Prostate gland (tissue), 2 donors: ENCODE measurements around the gene EBLN1.

Experiments used
- POLR2A ChIP-seq: fragments of 450-650 bp; IDR thresholded peaks from one replicate; pipeline ENCODE4 v1.6.1; 2016; ENCODE audit warnings: antibody characterized with exemption, mild to moderate bottlenecking
- POLR2AphosphoS5 ChIP-seq: sonication (generic); formaldehyde crosslinking; IDR thresholded peaks from one replicate; pipeline ENCODE4 v1.6.1; 2017; ENCODE audit warnings: antibody characterized with exemption
- TF ChIP-seq, protein P1 (sequence below), 4 experiments: fragments of 200-600 bp in 2 of 4; fragments of 450-650 bp in 2 of 4; sonication (generic) in 2 of 4; IDR thresholded peaks; 1 replicate in 3 of 4; 2 replicates in 1 of 4; pipeline ENCODE4 v1.5.1; 2016 to 2019; ENCODE audit warnings: antibody characterized with exemption in 4 of 4, mild to moderate bottlenecking in 2 of 4, moderate library complexity in 2 of 4

DNA sequence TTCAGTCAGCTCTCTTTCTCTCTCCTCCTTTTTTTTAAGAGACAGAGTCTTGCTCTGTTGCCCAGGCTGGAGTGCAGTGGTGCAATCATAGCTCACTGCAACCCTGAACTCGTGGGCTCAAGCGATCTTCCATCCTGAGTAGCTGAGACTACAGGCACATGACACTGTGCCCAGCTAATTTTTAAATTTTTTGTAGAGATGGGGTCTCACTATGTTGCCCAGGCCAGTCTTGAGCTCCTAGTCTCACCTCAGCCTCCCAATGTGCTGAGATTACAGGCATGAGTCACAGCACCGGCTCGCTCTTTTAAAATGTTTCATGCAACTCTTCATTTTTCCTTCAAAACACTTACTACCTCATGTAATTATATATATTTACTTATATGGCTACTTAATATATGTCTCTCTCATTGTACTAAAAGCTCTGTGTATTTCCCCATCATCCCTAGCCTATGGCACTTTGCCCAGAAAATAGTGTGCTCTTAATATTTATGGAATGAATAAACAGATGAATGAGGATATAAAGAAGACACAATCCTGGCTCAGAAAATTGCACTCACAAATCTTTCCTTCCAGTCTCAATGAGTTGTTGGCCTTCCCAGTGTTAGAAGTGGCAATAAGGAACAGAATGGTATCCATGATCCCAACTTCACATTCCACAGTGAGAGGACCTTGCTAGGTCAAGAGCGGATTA lies 33.9 kb downstream of the EBLN1 start:
- TF ChIP-seq, protein P1, sequence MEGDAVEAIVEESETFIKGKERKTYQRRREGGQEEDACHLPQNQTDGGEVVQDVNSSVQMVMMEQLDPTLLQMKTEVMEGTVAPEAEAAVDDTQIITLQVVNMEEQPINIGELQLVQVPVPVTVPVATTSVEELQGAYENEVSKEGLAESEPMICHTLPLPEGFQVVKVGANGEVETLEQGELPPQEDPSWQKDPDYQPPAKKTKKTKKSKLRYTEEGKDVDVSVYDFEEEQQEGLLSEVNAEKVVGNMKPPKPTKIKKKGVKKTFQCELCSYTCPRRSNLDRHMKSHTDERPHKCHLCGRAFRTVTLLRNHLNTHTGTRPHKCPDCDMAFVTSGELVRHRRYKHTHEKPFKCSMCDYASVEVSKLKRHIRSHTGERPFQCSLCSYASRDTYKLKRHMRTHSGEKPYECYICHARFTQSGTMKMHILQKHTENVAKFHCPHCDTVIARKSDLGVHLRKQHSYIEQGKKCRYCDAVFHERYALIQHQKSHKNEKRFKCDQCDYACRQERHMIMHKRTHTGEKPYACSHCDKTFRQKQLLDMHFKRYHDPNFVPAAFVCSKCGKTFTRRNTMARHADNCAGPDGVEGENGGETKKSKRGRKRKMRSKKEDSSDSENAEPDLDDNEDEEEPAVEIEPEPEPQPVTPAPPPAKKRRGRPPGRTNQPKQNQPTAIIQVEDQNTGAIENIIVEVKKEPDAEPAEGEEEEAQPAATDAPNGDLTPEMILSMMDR (IDR thresholded peaks at IDR 0.05), result no peak
- TF ChIP-seq POLR2A (no peak), POLR2AphosphoS5 (peak; percentile 19)
